ENCODE measurements around the gene HLA-DQA1.
"Not testable (repeated sequence)": the region's sequence is repeated elsewhere in the genome, so short reads cannot be mapped to it uniquely, and the experiment has no call there.

The HLA-DQA1 gene

DNA sequence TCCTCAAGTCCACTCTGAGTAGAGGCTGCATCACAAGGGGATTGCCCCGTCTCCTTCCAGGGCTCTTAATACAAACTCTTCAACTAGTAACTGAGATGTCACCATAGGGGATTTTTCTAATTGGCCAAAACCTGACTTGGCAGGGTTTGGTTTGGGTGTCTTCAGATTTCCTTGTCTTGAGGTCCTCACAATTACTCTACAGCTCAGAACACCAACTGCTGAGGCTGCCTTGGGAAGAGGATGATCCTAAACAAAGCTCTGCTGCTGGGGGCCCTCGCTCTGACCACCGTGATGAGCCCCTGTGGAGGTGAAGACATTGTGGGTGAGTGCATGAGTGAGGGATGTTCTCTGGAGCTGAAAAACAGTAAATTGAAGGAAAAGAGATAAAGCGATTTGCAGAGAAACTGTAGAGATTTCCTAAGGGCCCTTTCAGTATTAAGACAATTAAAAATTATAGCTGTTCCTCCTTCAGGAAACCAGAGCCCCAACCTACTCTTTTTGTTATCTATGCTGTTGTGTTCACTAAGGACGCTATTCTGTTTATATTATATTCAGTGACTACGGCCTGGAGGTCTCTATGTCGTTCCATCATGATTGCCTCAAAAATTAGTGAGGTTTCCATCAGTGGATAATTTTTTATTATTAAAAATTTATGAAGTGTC, at the start of gene HLA-DQA1:
HLA-DQA1 (plus strand) TSS at position 188 of the 662 bp plus-strand sequence; CDS start at position 241, 53 bp downstream.
- H3K4me1 ChIP-seq (ENCODE audit: low read depth, poor library complexity, severe bottlenecking): peaks cover 14% of the 10 kb centered on the region
- no peaks in the 10 kb centered on the region for H3K36me3 ChIP-seq (ENCODE audit: insufficient read depth)
- no peak within 1 kb of the TSS for H2AFZ ChIP-seq (ENCODE audit: low read depth)
- no peak within 1 kb of the TSS for H3K27ac ChIP-seq
- H3K27me3 ChIP-seq (ENCODE audit: insufficient read depth, low read depth): no peaks in the 10 kb centered on the region
- H3K4me3 ChIP-seq (IDR thresholded peaks at IDR 0.05; ENCODE audit: insufficient read depth, low read depth, low read length): no peak within 1 kb of the TSS
- no peak within 1 kb of the TSS for H3K9ac ChIP-seq
- TF ChIP-seq CTCF (conservative IDR thresholded peaks at IDR 0.05; ENCODE audit: low read depth, low read length): no peak
- H3K79me2 ChIP-seq (ENCODE audit: insufficient read depth, low read depth): no peaks in the 10 kb centered on the region
- H3K4me2 ChIP-seq: no peak within 1 kb of the TSS
- no peaks in the 10 kb centered on the region for H4K20me1 ChIP-seq (ENCODE audit: insufficient read depth)

DNA sequence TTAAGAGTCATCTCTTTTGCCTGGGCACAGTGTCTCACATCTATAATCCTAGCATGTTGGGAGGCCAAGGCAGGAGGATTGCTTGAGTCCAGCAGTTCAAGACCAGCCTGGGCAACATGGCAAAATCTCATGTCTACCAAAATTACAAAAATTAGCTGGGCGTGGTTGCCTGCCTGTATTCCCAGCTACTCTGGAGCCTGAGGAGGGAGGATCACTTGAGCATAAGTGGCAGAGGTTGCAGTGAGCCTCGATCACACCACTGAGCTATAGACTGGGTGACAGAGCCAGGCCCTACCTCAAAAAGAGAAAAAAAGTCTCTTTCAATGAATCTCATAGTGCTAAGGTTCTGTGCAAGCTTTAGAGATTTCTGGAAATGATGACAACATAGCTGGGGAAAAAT, 49.0 kb upstream of the HLA-DQA1 start:
- Histone ChIP-seq H3K4me3 (IDR thresholded peaks at IDR 0.05; ENCODE audit: insufficient read depth, low read depth, low read length) (no peak overlapping the region), H3K9ac (no peak overlapping the region), H3K79me2 (ENCODE audit: insufficient read depth, low read depth) (no peaks in the 10 kb centered on the region), H4K20me1 (ENCODE audit: insufficient read depth) (no peaks in the 10 kb centered on the region), H3K27ac (no peak overlapping the region), H3K27me3 (ENCODE audit: insufficient read depth, low read depth) (no peaks in the 10 kb centered on the region), H3K4me2 (no peak overlapping the region), H3K4me1 (ENCODE audit: low read depth, poor library complexity, severe bottlenecking) (no peaks in the 10 kb centered on the region), H2AFZ (ENCODE audit: low read depth) (no peak overlapping the region), H3K36me3 (ENCODE audit: insufficient read depth) (no peaks in the 10 kb centered on the region)
- TF ChIP-seq CTCF (conservative IDR thresholded peaks at IDR 0.05; ENCODE audit: low read depth, low read length): no peak

DNA sequence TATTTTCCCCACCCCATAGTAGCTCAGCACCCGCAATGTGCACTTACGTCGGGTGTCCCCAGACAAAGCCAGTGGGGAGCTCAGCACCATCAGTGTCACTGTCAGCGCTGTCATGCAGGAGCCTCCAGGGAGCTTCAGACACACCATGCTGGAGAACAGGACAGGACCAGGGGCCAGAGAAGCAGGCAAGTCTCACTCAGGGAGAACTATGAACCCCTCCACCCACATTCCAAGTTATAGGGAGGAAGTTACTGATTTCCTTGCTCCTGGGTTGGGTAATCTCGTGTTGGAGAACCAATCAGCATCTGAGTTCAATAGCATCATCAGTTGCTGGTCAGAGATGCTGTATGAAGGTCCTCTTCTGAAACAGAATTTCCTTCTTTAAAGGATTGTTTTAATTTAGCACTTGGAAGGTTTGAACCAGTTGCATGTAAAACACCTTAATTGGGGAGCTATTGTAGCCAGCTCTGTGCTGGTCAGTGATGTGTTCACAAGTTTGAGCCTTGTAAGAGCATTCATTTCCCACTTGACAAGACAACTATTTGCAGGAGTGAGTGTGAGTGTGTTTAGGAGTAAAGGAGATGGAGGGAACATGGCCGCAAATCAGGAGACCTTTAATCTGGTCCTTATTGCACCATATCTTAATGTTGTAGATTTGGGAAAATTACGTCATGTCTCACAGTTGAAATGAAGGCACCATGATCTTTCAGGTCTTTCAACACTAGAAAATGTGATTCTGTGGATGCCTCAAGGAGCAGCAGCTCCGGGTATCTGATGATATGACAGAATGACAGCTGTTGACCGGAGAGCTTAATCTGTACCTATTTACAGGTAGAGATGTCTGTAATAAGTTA, 47.4 kb upstream of the HLA-DQA1 start, which contains the start of gene HLA-DRB1:
HLA-DRB1 (minus strand) TSS at position 253 of the 854 bp plus-strand sequence; CDS start at position 147, 106 bp downstream.
- TF ChIP-seq CTCF (conservative IDR thresholded peaks at IDR 0.05; ENCODE audit: low read depth, low read length): no peak
- Histone ChIP-seq H3K4me1 (ENCODE audit: low read depth, poor library complexity, severe bottlenecking) (no peaks in the 10 kb centered on the region), H3K36me3 (ENCODE audit: insufficient read depth) (no peaks in the 10 kb centered on the region), H3K79me2 (ENCODE audit: insufficient read depth, low read depth) (no peaks in the 10 kb centered on the region), H3K27me3 (ENCODE audit: insufficient read depth, low read depth) (no peaks in the 10 kb centered on the region), H3K4me3 (IDR thresholded peaks at IDR 0.05; ENCODE audit: insufficient read depth, low read depth, low read length) (no peak within 1 kb of the TSS), H2AFZ (ENCODE audit: low read depth) (no peak within 1 kb of the TSS), H3K4me2 (no peak within 1 kb of the TSS), H4K20me1 (ENCODE audit: insufficient read depth) (no peaks in the 10 kb centered on the region), H3K9ac (no peak within 1 kb of the TSS), H3K27ac (no peak within 1 kb of the TSS)

GRCh38 chr6:32590713-32591112, 46.5 kb upstream of the HLA-DQA1 start:
- not testable (repeated sequence) for H3K4me2 ChIP-seq; H2AFZ ChIP-seq (ENCODE audit: low read depth); H3K36me3 ChIP-seq (ENCODE audit: insufficient read depth); H3K79me2 ChIP-seq (ENCODE audit: insufficient read depth, low read depth); H3K9ac ChIP-seq; H3K4me3 ChIP-seq (IDR thresholded peaks at IDR 0.05; ENCODE audit: insufficient read depth, low read depth, low read length); H4K20me1 ChIP-seq (ENCODE audit: insufficient read depth); H3K4me1 ChIP-seq (ENCODE audit: low read depth, poor library complexity, severe bottlenecking); H3K27me3 ChIP-seq (ENCODE audit: insufficient read depth, low read depth); H3K27ac ChIP-seq

All from KMS-11 (cell line).